ENCODE data around the gene PROX1.

DNA sequence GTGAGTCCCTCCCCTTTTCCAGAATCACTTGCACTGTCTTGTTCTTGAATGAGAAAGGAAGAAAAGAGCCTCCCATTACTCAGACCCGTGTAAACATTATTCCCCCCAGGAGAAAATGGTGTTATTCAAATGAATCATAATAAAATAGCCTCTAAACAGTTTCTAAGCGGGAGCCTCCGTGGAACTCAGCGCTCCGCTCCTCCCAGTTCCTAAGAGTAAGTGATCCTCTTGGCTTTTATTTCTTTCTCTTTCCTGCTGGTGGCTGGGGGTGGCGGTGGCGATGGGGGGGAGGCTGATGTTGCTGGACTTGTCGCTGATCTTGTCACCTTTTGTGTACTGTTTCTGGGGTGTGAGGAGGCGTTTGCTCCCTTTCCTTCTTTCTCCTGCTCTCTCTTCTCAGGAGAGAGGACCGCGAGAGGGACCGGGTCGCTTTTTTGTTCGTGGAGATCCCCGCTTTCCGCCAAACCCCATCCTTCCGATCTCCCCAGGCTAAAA lies 781 bp downstream of the PROX1 start:
- TF ChIP-seq CTCF (IDR thresholded peaks at IDR 0.05) (no peak), POLR2A (IDR thresholded peaks at IDR 0.05) (no peak)

Data from body of pancreas (tissue), 4 donors.